Thyroid gland (tissue), 4 donors: ENCODE results near the gene FAM120B.

ENCODE experiments used
- CTCF ChIP-seq, 6 experiments: fragments of 200-600 bp in 3 of 6; fragments of 450-650 bp in 3 of 6; sonication (generic) in 3 of 6; IDR thresholded peaks; one replicate each; pipeline ENCODE4 v1.5.1; 2016 to 2019; ENCODE audit warnings: antibody characterized with exemption in 6 of 6, mild to moderate bottlenecking in 2 of 6, inconsistent platforms in 1 of 6, moderate library complexity in 1 of 6
- POLR2A ChIP-seq, 2 donors: fragments of 450-650 bp; IDR thresholded peaks; one replicate each; pipeline ENCODE4 v1.6.1; 2017; ENCODE audit warnings: antibody characterized with exemption in 2 of 2, mild to moderate bottlenecking in 2 of 2, moderate library complexity in 1 of 2

- TF ChIP-seq POLR2A (IDR thresholded peaks at IDR 0.05) (no peak), CTCF (IDR thresholded peaks at IDR 0.05) (no peak)
Measured at GRCh38 chr6:170368544-170368943, 62.0 kb downstream of the FAM120B start.
